Measurements from ENCODE around the gene SYNDIG1. TPM values are rescaled to one million over a fixed set of nuclear protein-coding genes. Genes with fewer than 3 reads are reported as not detected.

The SYNDIG1 gene
- total RNA-seq, 4 donors from 2014 or later: 0.51 to 3.4 (median 2.8) TPM; not detected in 1

DNA sequence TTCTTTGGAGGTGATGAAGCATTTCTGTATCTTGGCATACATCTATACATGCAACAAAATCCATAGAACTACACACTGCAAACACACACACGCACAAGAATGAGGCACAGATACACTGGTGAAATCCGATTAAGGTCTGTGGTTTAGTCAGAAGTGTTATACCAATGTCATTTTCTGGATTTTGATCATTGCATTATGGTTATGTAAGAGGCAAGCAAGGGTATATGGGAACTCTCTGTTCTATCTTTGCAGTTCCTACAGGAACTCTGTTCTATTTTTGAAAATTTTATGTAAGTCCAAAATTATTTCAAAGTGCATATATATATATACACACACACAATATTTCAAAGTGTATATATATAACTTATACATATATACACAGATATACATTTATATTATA lies 101.7 kb downstream of the SYNDIG1 start:
- no peak for DNase-seq

DNA sequence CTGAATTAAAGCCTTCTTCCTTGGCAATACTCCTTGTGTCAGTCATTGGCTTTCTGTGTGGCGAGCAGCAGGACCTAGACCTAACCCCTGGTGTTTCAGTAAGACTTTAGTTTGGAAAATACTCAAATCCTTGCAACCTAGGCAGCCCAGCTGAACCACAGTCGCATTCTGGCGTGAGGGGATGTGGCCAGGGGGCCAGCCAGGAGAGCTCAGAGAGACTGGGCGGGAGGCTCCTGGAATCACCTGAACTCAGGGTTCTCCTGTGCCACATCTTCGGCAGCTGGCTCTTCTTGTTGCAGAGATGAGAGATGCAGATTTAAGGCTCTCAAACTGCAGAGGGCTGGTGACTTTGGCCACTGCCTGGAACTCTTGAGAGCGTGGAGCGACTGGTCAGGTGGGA lies 102.7 kb downstream of the SYNDIG1 start:
- H3K27me3 ChIP-seq: no peaks in the 10 kb centered on the region
- H3K9me3 ChIP-seq: no peaks in the 10 kb centered on the region
- H3K4me3 ChIP-seq: no peak overlapping the region
- H3K4me1 ChIP-seq: no peaks in the 10 kb centered on the region
- no peak overlapping the region for H3K27ac ChIP-seq
- H3K36me3 ChIP-seq: no peaks in the 10 kb centered on the region
- intact Hi-C loops (cut with DNase I; ENCODE audit: low total_unique reads): no loop called here
- no peak for DNase-seq
- no peak for TF ChIP-seq POLR2A (IDR thresholded peaks at IDR 0.05)
- TF ChIP-seq, protein P1, sequence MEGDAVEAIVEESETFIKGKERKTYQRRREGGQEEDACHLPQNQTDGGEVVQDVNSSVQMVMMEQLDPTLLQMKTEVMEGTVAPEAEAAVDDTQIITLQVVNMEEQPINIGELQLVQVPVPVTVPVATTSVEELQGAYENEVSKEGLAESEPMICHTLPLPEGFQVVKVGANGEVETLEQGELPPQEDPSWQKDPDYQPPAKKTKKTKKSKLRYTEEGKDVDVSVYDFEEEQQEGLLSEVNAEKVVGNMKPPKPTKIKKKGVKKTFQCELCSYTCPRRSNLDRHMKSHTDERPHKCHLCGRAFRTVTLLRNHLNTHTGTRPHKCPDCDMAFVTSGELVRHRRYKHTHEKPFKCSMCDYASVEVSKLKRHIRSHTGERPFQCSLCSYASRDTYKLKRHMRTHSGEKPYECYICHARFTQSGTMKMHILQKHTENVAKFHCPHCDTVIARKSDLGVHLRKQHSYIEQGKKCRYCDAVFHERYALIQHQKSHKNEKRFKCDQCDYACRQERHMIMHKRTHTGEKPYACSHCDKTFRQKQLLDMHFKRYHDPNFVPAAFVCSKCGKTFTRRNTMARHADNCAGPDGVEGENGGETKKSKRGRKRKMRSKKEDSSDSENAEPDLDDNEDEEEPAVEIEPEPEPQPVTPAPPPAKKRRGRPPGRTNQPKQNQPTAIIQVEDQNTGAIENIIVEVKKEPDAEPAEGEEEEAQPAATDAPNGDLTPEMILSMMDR (IDR thresholded peaks at IDR 0.05): no peak

More for the DNA sequence above, 101.7 kb downstream of the SYNDIG1 start:
- no peaks in the 10 kb centered on the region for H3K27me3 ChIP-seq
- TF ChIP-seq POLR2A (IDR thresholded peaks at IDR 0.05): no peak
- TF ChIP-seq, protein P1 (IDR thresholded peaks at IDR 0.05): no peak
- no peak overlapping the region for H3K4me3 ChIP-seq
- no peaks in the 10 kb centered on the region for H3K9me3 ChIP-seq
- H3K36me3 ChIP-seq: no peaks in the 10 kb centered on the region
- intact Hi-C loops (cut with DNase I; ENCODE audit: low total_unique reads): no loop called here
- H3K27ac ChIP-seq: no peak overlapping the region
- H3K4me1 ChIP-seq: no peaks in the 10 kb centered on the region

DNA sequence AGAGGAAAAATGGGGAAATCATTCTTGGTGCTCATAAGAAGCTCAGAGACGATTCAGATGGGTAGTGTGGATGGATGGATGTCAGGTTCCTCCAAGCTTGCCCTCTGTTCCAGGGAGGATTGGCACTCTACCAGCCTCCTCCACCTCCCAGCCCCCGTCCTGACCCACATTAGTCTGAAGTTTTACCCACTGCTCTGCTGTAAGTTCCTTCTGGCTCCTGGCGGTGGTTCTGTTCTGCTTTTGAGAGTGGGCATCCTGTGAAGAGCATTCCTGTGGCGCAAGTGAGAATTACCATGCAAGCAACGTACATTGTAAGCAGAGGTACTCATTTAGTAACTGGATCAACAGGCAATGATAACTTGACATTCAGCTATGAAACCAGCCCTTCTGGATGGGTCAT lies 103.4 kb downstream of the SYNDIG1 start:
- H3K27me3 ChIP-seq: no peaks in the 10 kb centered on the region
- intact Hi-C loops (cut with DNase I; ENCODE audit: low total_unique reads): no loop called here
- no peak overlapping the region for H3K4me3 ChIP-seq
- DNase-seq: no peak
- H3K9me3 ChIP-seq: no peaks in the 10 kb centered on the region
- H3K27ac ChIP-seq: no peak overlapping the region
- no peaks in the 10 kb centered on the region for H3K36me3 ChIP-seq
- TF ChIP-seq, protein P1 (IDR thresholded peaks at IDR 0.05): no peak
- no peak for TF ChIP-seq POLR2A (IDR thresholded peaks at IDR 0.05)
- no peaks in the 10 kb centered on the region for H3K4me1 ChIP-seq

DNA sequence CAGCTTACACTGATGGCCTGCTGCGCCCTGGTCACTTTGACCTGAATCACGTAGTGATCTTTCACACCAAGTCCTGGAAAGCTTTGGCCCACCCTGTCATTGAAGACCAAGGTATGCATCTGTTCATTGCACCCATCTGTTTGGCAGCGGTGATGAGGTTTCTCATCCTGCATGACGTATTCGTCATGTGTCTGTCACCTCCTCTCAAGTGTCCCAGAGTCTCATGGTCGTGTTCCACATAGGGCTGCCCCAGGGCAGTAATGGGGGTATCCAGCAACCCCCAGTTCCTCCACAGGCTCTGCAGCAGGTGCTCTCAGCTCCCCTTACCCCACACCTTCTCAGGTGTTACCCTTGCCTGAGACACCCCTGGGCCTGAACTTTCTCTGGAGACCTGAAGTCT lies 104.1 kb downstream of the SYNDIG1 start:
- Histone ChIP-seq H3K27ac (no peak overlapping the region), H3K36me3 (no peaks in the 10 kb centered on the region), H3K9me3 (no peaks in the 10 kb centered on the region), H3K27me3 (no peaks in the 10 kb centered on the region), H3K4me3 (no peak overlapping the region), H3K4me1 (no peaks in the 10 kb centered on the region)
- DNase-seq: no peak
- TF ChIP-seq, protein P1 (IDR thresholded peaks at IDR 0.05): no peak
- TF ChIP-seq POLR2A (IDR thresholded peaks at IDR 0.05): no peak
- intact Hi-C loops (cut with DNase I; ENCODE audit: low total_unique reads): no loop called here

DNA sequence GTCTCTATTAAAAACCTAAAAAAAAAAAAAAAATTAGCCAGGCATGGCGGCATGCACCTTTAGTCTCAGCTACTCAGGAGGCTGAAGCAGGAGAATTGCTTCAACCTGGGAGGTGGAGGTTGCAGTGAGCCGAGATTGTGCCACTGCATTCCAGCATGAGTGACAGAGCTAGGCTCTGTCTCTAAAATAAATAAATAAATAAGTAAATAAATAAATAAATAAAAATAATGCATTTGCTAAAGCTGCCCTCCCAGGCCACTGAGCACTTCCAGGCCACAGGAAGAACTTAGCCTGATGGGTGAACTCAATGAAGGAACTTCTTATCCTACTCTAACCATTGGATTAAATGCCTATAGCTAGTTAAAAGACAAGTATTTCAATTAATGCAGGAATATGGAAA lies 104.9 kb downstream of the SYNDIG1 start:
- no peak for DNase-seq
- Histone ChIP-seq H3K4me1 (no peaks in the 10 kb centered on the region), H3K9me3 (no peaks in the 10 kb centered on the region), H3K36me3 (no peaks in the 10 kb centered on the region), H3K27me3 (no peaks in the 10 kb centered on the region), H3K4me3 (no peak overlapping the region), H3K27ac (no peak overlapping the region)
- intact Hi-C loops (cut with DNase I; ENCODE audit: low total_unique reads): no loop called here
- TF ChIP-seq POLR2A (IDR thresholded peaks at IDR 0.05): no peak
- TF ChIP-seq, protein P1 (IDR thresholded peaks at IDR 0.05): no peak

Measured in uterus (tissue), 4 donors.